22Rv1 (cell line): ENCODE measurements around the gene SORT1.

Source experiments
- H3K27ac ChIP-seq: fragments of 450-650 bp; 2 replicates; pipeline ENCODE4 v1.5.1; 2017
- CTCF ChIP-seq: fragments of 450-650 bp; IDR thresholded peaks from 2 replicates; pipeline ENCODE4 v1.5.1; 2017; ENCODE audit warnings: mild to moderate bottlenecking
- ZFX ChIP-seq: fragments of 450-650 bp; IDR thresholded peaks from 2 replicates; pipeline ENCODE4 v1.6.1; 2017; ENCODE audit warnings: antibody characterized with exemption, borderline replicate concordance

Gene SORT1

GRCh38 chr1:109391626-109392025 lies 6.1 kb downstream of the SORT1 start:
- no peak overlapping the region for H3K27ac ChIP-seq
- TF ChIP-seq ZFX (no peak), CTCF (no peak)

GRCh38 chr1:109391157-109391556 lies 6.6 kb downstream of the SORT1 start:
- no peak overlapping the region for H3K27ac ChIP-seq
- no peak for TF ChIP-seq CTCF
- TF ChIP-seq ZFX = no peak

GRCh38 chr1:109389638-109390341 lies 7.9 kb downstream of the SORT1 start:
- no peak overlapping the region for H3K27ac ChIP-seq
- no peak for TF ChIP-seq ZFX
- TF ChIP-seq CTCF = no peak

- TF ChIP-seq ZFX = no peak
- no peak for TF ChIP-seq CTCF
- no peak overlapping the region for H3K27ac ChIP-seq
Measured at GRCh38 chr1:109388884-109389637, 8.7 kb downstream of the SORT1 start.

- TF ChIP-seq ZFX = no peak
- TF ChIP-seq CTCF = no peak
- no peak overlapping the region for H3K27ac ChIP-seq
Measured at GRCh38 chr1:109388208-109388711, 9.5 kb downstream of the SORT1 start.

GRCh38 chr1:109386054-109386717 lies 11.5 kb downstream of the SORT1 start:
- H3K27ac ChIP-seq = no peak overlapping the region
- TF ChIP-seq CTCF = no peak
- no peak for TF ChIP-seq ZFX
